ENCODE results near the gene RAMP2. TPM values are rescaled to one million over a fixed set of nuclear protein-coding genes. Genes with fewer than 3 reads are reported as not detected.
A peak's percentile ranks its signal among the peaks of the same experiment; 100 is the strongest.

Gene RAMP2
- total and polyA plus RNA-seq, 2 of the 13 experiments (the other 11 are each of a cell fraction or from before 2014, with no cell fraction given), result 1.4 to 5.2 TPM

GRCh38 chr17:42803074-42803883 lies 42.3 kb downstream of the RAMP2 start (continued):
- peak; percentile 87 for TF ChIP-seq PAXIP1 (CRISPR knock-in tag; conservative IDR thresholded peaks at IDR 0.05)
- TF ChIP-seq REST (IDR thresholded peaks at IDR 0.05; ENCODE audit: borderline replicate concordance in 1 of 2, low read depth in 1 of 2, low read length in 2 of 2), result 0 out of 4 replicates have a peak, but pooled peaks of 1 of the 2 experiments have one; percentile 20
- TF ChIP-seq ZNF414 (CRISPR knock-in tag; IDR thresholded peaks at IDR 0.05), result 0 out of 2 replicates have a peak, but pooled peaks have one; percentile 3
- TF ChIP-seq HES4 (CRISPR knock-in tag; IDR thresholded peaks at IDR 0.05; ENCODE audit: borderline replicate concordance), result no peak
- no peak for TF ChIP-seq ZNF546 (CRISPR knock-in tag; conservative IDR thresholded peaks at IDR 0.05)
- peak; percentile 57; the same call in 1 of the 2 replicates for TF ChIP-seq MEF2D (CRISPR knock-in tag; IDR thresholded peaks at IDR 0.05)
- no peak for TF ChIP-seq ZSCAN25 (CRISPR knock-in tag; IDR thresholded peaks at IDR 0.05)
- peak; percentile 72; the same call in 1 of the 2 replicates for TF ChIP-seq NFIC (IDR thresholded peaks at IDR 0.05; ENCODE audit: low read length)
- peak; percentile 74; the same call in 1 of the 2 replicates for TF ChIP-seq ZNF710 (CRISPR knock-in tag; IDR thresholded peaks at IDR 0.05; ENCODE audit: borderline replicate concordance)
- peak; percentile 18; the same call in 1 of the 2 replicates for TF ChIP-seq MIER3 (CRISPR knock-in tag; IDR thresholded peaks at IDR 0.05; ENCODE audit: borderline replicate concordance)
- TF ChIP-seq MED1 (CRISPR knock-in tag; IDR thresholded peaks at IDR 0.05), result peak; percentile 67
- peak; percentile 81 for TF ChIP-seq PATZ1 (CRISPR knock-in tag; IDR thresholded peaks at IDR 0.05)
- TF ChIP-seq MBD4 (IDR thresholded peaks at IDR 0.05; ENCODE audit: borderline replicate concordance, low read length), result 0 out of 2 replicates have a peak, but pooled peaks have one; percentile 31
- 0 out of 2 replicates have a peak, but pooled peaks have one; percentile 40 for TF ChIP-seq ZFP37 (CRISPR knock-in tag; IDR thresholded peaks at IDR 0.05; ENCODE audit: borderline replicate concordance)
